HG02763 (cell line): ENCODE results near the gene DUS3L.
A peak's percentile ranks its signal among the peaks of the same experiment; 100 is the strongest.

Source experiments
- ATAC-seq: cut with Tn5 transposase; IDR thresholded peaks from one replicate; pipeline ENCODE4 v1.9.1; 2021; ENCODE audit warnings: mild to moderate bottlenecking, moderate library complexity; ENCODE audit not compliant: unreplicated experiment

The DUS3L gene

GRCh38 chr19:5790559-5791520, at the start of gene DUS3L:
TSS of gene DUS3L (minus strand) at chr19:5791163. CDS start at chr19:5791141, 22 bp downstream.
- peak; percentile 85 for ATAC-seq

- ATAC-seq = no peak
Measured at GRCh38 chr19:5839065-5840017, 48.4 kb upstream of the DUS3L start, which contains the start of gene FUT6. TSS of gene FUT6 (minus strand) at chr19:5839702. CDS start at chr19:5832567, 7,135 bp downstream.

- no peak for ATAC-seq
Measured at GRCh38 chr19:5838353-5839064, 47.5 kb upstream of the DUS3L start.

GRCh38 chr19:5837761-5838352, 46.9 kb upstream of the DUS3L start:
- no peak for ATAC-seq

- ATAC-seq = no peak
Measured at GRCh38 chr19:5832527-5833216, 41.7 kb upstream of the DUS3L start.

GRCh38 chr19:5832061-5832460, 41.1 kb upstream of the DUS3L start:
- ATAC-seq = no peak

- no peak for ATAC-seq
Measured at GRCh38 chr19:5831159-5831558, 40.2 kb upstream of the DUS3L start.

- ATAC-seq = no peak
Measured at GRCh38 chr19:5829567-5830310, 38.8 kb upstream of the DUS3L start.

- ATAC-seq = no peak
Measured at GRCh38 chr19:5828661-5829566, 38.0 kb upstream of the DUS3L start.

GRCh38 chr19:5827891-5828660, 37.1 kb upstream of the DUS3L start:
- peak; percentile 72 for ATAC-seq

GRCh38 chr19:5827342-5827890, 36.5 kb upstream of the DUS3L start:
- no peak for ATAC-seq

GRCh38 chr19:5826531-5827341, 35.8 kb upstream of the DUS3L start:
- no peak for ATAC-seq

GRCh38 chr19:5825178-5825577, 34.2 kb upstream of the DUS3L start:
- no peak for ATAC-seq

GRCh38 chr19:5824751-5825150, 33.8 kb upstream of the DUS3L start:
- no peak for ATAC-seq

- no peak for ATAC-seq
Measured at GRCh38 chr19:5823579-5824281, 32.8 kb upstream of the DUS3L start.
